ENCODE measurements around the gene CCDC192. TPM values are rescaled to one million over a fixed set of nuclear protein-coding genes. Genes with fewer than 3 reads are reported as not detected.

Gene CCDC192
- total RNA-seq, 4 donors from 2014 or later: 0.94 to 2.6 (median 0.94) TPM; not detected in 1

DNA sequence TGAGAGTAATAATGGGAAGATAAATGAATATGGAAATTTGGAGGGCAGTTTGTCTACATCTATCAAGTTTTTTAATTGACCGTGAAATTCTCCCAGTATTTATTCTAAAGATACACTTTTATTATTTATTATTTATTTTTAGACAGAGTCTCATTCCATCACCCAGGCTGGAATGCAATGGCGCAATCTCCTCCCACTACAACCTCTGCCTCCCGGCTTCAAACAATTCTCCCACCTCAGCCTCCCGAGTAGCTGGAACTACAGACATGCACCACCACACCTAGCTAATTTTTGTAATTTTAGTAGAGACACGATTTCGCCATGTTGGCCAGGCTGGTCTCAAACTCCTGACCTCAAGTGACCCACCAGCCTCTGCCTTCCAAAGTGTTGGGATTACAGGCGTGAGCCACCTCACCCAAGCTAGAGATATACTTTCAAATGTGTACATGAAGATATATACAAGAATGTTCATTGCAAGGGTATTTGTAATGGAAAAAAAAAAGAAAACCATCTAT, 282.7 kb downstream of the CCDC192 start:
- Histone ChIP-seq H3K4me1 (peaks cover 0 to 12% (median 0%) of the 10 kb centered on the region in 3 donors), H3K4me3 (no peak overlapping the region), H3K27me3 (no peaks in the 10 kb centered on the region), H3K27ac (no peak overlapping the region), H3K9me3 (no peaks in the 10 kb centered on the region), H3K36me3 (no peaks in the 10 kb centered on the region)
- TF ChIP-seq EP300 (IDR thresholded peaks at IDR 0.05) (no peak), POLR2A (IDR thresholded peaks at IDR 0.05) (no peak), POLR2AphosphoS5 (IDR thresholded peaks at IDR 0.05) (no peak)
- TF ChIP-seq, protein P1, sequence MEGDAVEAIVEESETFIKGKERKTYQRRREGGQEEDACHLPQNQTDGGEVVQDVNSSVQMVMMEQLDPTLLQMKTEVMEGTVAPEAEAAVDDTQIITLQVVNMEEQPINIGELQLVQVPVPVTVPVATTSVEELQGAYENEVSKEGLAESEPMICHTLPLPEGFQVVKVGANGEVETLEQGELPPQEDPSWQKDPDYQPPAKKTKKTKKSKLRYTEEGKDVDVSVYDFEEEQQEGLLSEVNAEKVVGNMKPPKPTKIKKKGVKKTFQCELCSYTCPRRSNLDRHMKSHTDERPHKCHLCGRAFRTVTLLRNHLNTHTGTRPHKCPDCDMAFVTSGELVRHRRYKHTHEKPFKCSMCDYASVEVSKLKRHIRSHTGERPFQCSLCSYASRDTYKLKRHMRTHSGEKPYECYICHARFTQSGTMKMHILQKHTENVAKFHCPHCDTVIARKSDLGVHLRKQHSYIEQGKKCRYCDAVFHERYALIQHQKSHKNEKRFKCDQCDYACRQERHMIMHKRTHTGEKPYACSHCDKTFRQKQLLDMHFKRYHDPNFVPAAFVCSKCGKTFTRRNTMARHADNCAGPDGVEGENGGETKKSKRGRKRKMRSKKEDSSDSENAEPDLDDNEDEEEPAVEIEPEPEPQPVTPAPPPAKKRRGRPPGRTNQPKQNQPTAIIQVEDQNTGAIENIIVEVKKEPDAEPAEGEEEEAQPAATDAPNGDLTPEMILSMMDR (IDR thresholded peaks at IDR 0.05): no peak
- 95 to 98% methylated on average over 2 to 7 of the region's 7 CpGs for WGBS, 2 donors (ENCODE audit: low coverage in 1 of 2)
- no peak for ATAC-seq

DNA sequence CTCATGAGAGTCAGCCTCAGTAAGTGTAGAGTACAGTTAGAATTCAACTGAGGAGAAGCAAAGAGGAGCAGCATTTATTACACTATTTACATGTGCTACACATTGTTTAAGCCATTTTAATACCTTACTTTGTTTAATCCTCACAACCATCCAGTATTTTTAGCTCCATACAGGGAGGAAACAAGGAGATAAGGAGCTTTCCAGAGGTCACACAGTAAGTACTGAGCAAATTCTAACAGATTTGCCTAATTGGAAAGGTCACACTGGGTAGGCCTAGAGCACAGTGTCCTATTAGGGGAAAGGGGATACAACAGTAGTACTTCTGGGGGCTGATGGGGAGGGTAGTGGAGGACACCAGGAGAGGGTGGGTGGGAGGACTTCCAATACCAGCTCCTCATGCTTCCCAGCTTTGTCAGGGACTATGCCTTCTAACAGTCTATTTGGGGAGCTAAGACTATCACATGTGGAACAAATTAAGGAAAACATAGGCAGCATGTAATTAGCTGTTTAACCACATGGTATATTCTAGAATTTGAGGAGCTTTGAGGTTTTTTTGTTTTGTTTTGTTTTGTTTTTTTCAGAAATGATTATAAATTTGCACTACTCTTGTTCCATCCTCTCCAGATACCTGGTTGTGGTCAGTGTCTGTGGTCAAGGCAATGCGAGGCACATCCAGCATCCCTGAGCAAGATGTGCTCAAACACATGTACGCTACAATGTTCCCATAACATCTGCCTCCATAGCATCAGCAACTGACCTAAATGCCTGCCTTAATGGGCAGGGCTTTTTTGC, 284.4 kb downstream of the CCDC192 start:
- Histone ChIP-seq H3K27ac (no peak overlapping the region), H3K9me3 (no peaks in the 10 kb centered on the region), H3K4me1 (peaks cover 0 to 12% (median 0%) of the 10 kb centered on the region in 3 donors), H3K27me3 (no peaks in the 10 kb centered on the region), H3K4me3 (no peak overlapping the region), H3K36me3 (no peaks in the 10 kb centered on the region)
- no peak for TF ChIP-seq POLR2AphosphoS5 (IDR thresholded peaks at IDR 0.05)
- TF ChIP-seq, protein P1 (IDR thresholded peaks at IDR 0.05): no peak
- no peak for TF ChIP-seq EP300 (IDR thresholded peaks at IDR 0.05)
- no peak for TF ChIP-seq POLR2A (IDR thresholded peaks at IDR 0.05)
- 86 to 100% methylated on average over 1 to 2 of the region's 2 CpGs for WGBS, 2 donors (ENCODE audit: low coverage in 1 of 2)
- no peak for ATAC-seq

DNA sequence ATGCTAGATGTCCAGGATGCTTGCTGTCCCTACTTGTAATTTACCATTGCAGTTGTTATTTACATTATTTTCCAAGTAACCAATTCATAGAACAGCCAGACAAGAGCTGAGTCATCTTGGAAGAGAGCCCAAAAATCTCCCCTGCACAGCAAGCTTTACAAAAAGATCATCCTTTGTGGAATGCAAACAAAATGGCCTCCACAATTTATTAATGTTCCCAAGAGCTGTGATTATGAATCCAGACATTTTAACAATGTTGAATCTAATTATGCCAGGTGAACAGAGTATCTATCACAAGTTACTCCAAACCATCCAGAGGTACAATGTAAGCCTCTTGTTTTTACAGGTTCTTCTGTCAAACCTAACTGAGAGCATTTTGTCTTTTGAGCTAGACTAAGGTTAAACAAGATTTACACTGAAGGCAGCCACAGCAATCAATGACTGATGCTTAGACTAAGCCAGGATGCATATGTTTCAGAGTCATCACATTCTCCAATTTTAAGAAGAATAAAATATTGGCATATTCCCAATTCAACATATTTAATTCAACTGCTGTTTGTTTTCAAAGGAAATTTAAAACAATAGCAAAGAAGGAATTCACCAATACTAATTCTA, 285.1 kb downstream of the CCDC192 start:
- no peak overlapping the region for H3K27ac ChIP-seq
- H3K27me3 ChIP-seq: no peaks in the 10 kb centered on the region
- H3K4me1 ChIP-seq: peaks cover 0 to 12% (median 0%) of the 10 kb centered on the region in 3 donors
- no peak overlapping the region for H3K4me3 ChIP-seq
- H3K36me3 ChIP-seq: no peaks in the 10 kb centered on the region
- TF ChIP-seq, protein P1 (IDR thresholded peaks at IDR 0.05): no peak
- TF ChIP-seq POLR2A (IDR thresholded peaks at IDR 0.05) (no peak), EP300 (IDR thresholded peaks at IDR 0.05) (no peak), POLR2AphosphoS5 (IDR thresholded peaks at IDR 0.05) (no peak)
- no peaks in the 10 kb centered on the region for H3K9me3 ChIP-seq
- ATAC-seq: no peak

Other genes with a start within 250 kb of the CCDC192 start
- gene PRRC1, start 185.8 kb upstream of the CCDC192 start, total RNA-seq: 10 to 100 TPM; 27.2 to 49.1 (median 30.1) TPM
- under 1 TPM in 1 of 4 donors, not detected in 3; 0.58 TPM for gene CTXN3, start 54.3 kb upstream of the CCDC192 start, total RNA-seq